PC-3 (cell line): Measurements from ENCODE around the gene PGAP6. TPM values are rescaled to one million over a fixed set of nuclear protein-coding genes. Genes with fewer than 3 reads are reported as not detected.
"Not testable (repeated sequence)": the region's sequence is repeated elsewhere in the genome, so short reads cannot be mapped to it uniquely, and the experiment has no call there.

Source experiments
- ATAC-seq: fragments of 200-7000 bp; cut with Tn5 transposase; 2 replicates; pipeline ENCODE4 v1.9.1; 2020; ENCODE audit warnings: mild to moderate bottlenecking, moderate library complexity
- BruUV-seq: library from RNA; stranded (reverse); fragments of 400-500 nt; replicated peaks from 2 replicates; lab custom pipeline; 2021; lab: Mats Ljungman, UMichigan
- CTCF ChIA-PET: fragments of 300-600 bp; sonication (Branson Sonifier 250); formaldehyde crosslinking; loops from one replicate; lab custom pipeline; 2022; ENCODE audit warnings: antibody characterized with exemption; lab: Charles Lee
- POLR2A ChIA-PET: fragments of 300-600 bp; sonication (Branson Sonifier 250); formaldehyde crosslinking; loops from one replicate; lab custom pipeline; 2022; ENCODE audit warnings: antibody characterized with exemption; ENCODE audit not compliant: unreplicated experiment; lab: Charles Lee
- DNase-seq: peaks from one replicate; pipeline ENCODE4 v3.0.0-alpha.2; 2015
- H2AFZ ChIP-seq: fragments of 300-600 bp; sonication (generic); 2 replicates; pipeline ENCODE4 v1.6.0; 2016; ENCODE audit warnings: antibody characterized with exemption, low read length
- H3F3A ChIP-seq: fragments of 300-600 bp; sonication (generic); one replicate; pipeline ENCODE4 v1.6.0; 2017; ENCODE audit warnings: antibody characterized with exemption, low read length, control low read depth, mild to moderate bottlenecking; ENCODE audit not compliant: unreplicated experiment
- H3K27ac ChIP-seq: fragments of 300-600 bp; sonication (generic); 2 replicates; pipeline ENCODE4 v1.5.1; 2016; ENCODE audit warnings: mild to moderate bottlenecking, low read length
- H3K27me3 ChIP-seq: fragments of 300-600 bp; sonication (generic); 2 replicates; pipeline ENCODE4 v1.6.1; 2016; ENCODE audit warnings: low read length, mixed read lengths
- H3K36me3 ChIP-seq: fragments of 300-600 bp; sonication (generic); 2 replicates; pipeline ENCODE4 v1.6.1; 2016; ENCODE audit warnings: low read depth, mixed run types, low read length, mixed read lengths
- H3K4me1 ChIP-seq: fragments of 300-600 bp; sonication (generic); 2 replicates; pipeline ENCODE4 v1.5.1; 2016; ENCODE audit warnings: low read length; ENCODE audit not compliant: insufficient read depth
- H3K4me2 ChIP-seq: fragments of 300-600 bp; sonication (generic); 2 replicates; pipeline ENCODE4 v1.6.0; 2016; ENCODE audit warnings: low read length
- H3K4me3 ChIP-seq: fragments of 300-600 bp; sonication (generic); 2 replicates; pipeline ENCODE4 v1.5.1; 2016; ENCODE audit warnings: mild to moderate bottlenecking, low read length, mixed read lengths
- H3K79me2 ChIP-seq: fragments of 300-600 bp; sonication (generic); 2 replicates; pipeline ENCODE4 v1.6.1; 2017; ENCODE audit warnings: low read length, mixed read lengths
- H3K9ac ChIP-seq: fragments of 300-600 bp; sonication (generic); 2 replicates; pipeline ENCODE4 v1.6.0; 2016; ENCODE audit warnings: mild to moderate bottlenecking, low read length
- H3K9me2 ChIP-seq: fragments of 300-600 bp; sonication (generic); replicated peaks from 2 replicates; pipeline ENCODE4 v1.6.1; 2016; ENCODE audit warnings: mixed run types, low read length, mixed read lengths
- H3K9me3 ChIP-seq: fragments of 300-600 bp; sonication (generic); 2 replicates; pipeline ENCODE4 v1.6.1; 2016; ENCODE audit warnings: low read length, mixed read lengths
- H4K20me1 ChIP-seq: fragments of 300-600 bp; sonication (generic); 2 replicates; pipeline ENCODE4 v1.6.1; 2016; ENCODE audit warnings: low read length, mixed read lengths
- CTCF ChIP-seq: fragments of 300-600 bp; sonication (generic); conservative IDR thresholded peaks from 2 replicates; pipeline ENCODE4 v1.5.1; 2017; ENCODE audit warnings: antibody characterized with exemption, low read depth, mild to moderate bottlenecking, low read length
- EZH2 ChIP-seq: fragments of 300-600 bp; sonication (generic); IDR thresholded peaks from one replicate; pipeline ENCODE4 v1.6.1; 2017; ENCODE audit warnings: antibody characterized with exemption, mild to moderate bottlenecking, low read length; ENCODE audit not compliant: unreplicated experiment
- EZH2phosphoT487 ChIP-seq: fragments of 300-600 bp; sonication (generic); IDR thresholded peaks from 2 replicates; pipeline ENCODE4 v1.6.1; 2018; ENCODE audit warnings: mild to moderate bottlenecking, antibody characterized with exemption, low read length, borderline replicate concordance
- intact Hi-C: fragments of 100-400 bp; cut with micrococcal nuclease; formaldehyde crosslinking; loops from 2 replicates; pipeline ENCODE4 v1.9.0; 2023
- total RNA-seq: library from RNA; depleted of rRNA; stranded (reverse); fragments of >200 nt; gene quantifications from 2 replicates; pipeline ENCODE4 v1.2.3, GENCODE V29; 2014

PGAP6 gene
- total RNA-seq, 1 experiment from 2014 or later: 40.8 TPM

DNA sequence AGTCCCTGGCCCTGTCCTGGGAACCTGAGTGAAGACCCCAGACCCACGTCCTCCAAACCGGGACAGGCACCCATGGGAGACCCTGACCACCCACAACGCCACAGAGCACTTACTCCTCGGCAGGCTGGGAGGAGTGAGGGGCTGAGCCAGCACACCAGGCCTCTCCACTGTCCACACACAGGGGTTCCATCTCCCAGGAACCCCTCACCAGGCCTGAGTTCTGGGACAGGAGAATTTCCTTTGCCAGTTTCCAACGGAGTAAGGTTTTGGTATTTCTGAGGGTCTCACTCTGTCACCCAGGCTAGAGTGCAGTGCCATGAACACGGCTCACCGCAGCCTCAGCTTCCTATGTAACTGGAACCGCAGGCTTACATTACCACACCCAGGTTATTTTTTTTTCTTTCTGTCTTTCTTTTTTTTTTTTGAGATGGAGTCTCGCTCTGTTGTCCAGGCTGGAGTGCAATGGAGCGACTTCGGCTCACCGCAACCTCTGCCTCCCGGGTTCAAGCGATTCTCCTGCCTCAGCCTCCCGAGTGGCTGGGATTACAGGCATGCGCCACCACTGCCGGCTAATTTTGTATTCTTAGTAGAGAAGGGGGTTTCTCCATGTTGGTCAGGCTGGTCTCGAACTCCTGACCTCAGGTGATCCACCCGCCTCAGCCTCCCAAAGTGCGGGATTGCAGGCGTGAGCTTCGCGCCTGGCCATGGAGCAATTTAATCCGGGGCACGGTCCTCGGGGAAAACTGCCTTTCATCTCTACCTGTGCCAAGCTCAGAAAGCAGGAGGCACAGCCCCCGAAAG is 1.6 kb downstream of the PGAP6 start:
- H3K36me3 ChIP-seq: no peaks in the 10 kb centered on the region
- DNase-seq (no peak), ATAC-seq (no peak)
- H3K27ac ChIP-seq: no peak overlapping the region
- peak overlapping the region; percentile 84 for H3K4me3 ChIP-seq
- no peaks in the 10 kb centered on the region for H3K9me3 ChIP-seq
- BruUV-seq: TSS peak; percentile 29
- peak overlapping the region; percentile 91 for H3K4me2 ChIP-seq
- intact Hi-C loops: no loop called here
- H3K27me3 ChIP-seq: no peaks in the 10 kb centered on the region
- H3F3A ChIP-seq: no peaks in the 10 kb centered on the region
- H3K79me2 ChIP-seq: peaks cover 22% of the 10 kb centered on the region
- ChIA-PET CTCF (no interaction called here), POLR2A (no interaction called here)
- H3K4me1 ChIP-seq: peaks cover 14% of the 10 kb centered on the region
- TF ChIP-seq EZH2phosphoT487: no peak
- TF ChIP-seq CTCF: no peak
- no peak for TF ChIP-seq EZH2
- peak overlapping the region; percentile 71; the same call in 1 of the 2 replicates for H3K9ac ChIP-seq
- H2AFZ ChIP-seq: no peak overlapping the region
- no peaks in the 10 kb centered on the region for H4K20me1 ChIP-seq
- H3K9me2 ChIP-seq: no peaks in the 10 kb centered on the region

DNA sequence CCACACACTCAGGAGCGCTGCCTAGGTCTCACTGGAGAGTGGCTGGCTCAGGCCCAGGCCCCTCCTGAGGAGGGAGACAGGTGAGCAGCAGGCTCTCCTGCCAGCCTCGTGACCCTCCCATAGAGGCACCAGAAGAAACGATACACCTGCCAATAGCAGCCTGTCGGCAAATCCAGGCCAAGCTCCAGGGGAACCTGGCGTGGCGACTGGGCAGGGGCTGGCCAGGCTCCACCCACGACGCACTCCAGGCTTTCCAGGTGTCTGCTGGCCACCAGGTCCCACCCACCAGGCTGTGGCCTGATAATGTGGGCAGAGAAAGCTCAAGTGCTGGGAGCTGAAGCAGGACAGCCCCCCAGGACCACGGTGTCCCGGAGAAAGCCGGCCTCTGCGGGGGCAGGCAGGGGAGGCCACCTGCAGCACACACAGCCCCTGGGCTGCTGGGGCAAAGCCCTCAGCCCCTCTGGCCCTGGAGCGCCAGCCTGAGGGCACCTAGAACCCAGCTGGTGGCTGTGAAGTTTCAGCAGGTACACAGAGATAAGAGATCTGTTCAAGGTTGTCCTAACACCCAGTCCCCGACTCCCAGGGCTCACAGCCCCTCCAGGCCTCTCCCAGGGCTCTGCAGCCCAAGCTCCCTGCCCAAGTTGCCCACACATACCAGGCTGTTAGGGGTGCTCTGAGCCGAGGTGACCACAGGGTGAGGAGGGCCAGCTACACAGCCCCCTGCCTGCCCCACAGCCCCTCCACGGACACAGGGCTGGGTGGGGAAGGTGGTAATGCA is 2.4 kb downstream of the PGAP6 start:
- ChIA-PET CTCF (no interaction called here), POLR2A (no interaction called here)
- H3K4me3 ChIP-seq: no peak overlapping the region
- no peak for DNase-seq
- no peaks in the 10 kb centered on the region for H3K9me2 ChIP-seq
- H2AFZ ChIP-seq: no peak overlapping the region
- no peak overlapping the region for H3K4me2 ChIP-seq
- H3F3A ChIP-seq: no peaks in the 10 kb centered on the region
- no peak for TF ChIP-seq CTCF
- H3K9ac ChIP-seq: no peak overlapping the region
- H3K4me1 ChIP-seq: peaks cover 14% of the 10 kb centered on the region
- no peak for ATAC-seq
- H3K36me3 ChIP-seq: no peaks in the 10 kb centered on the region
- intact Hi-C loops: no loop called here
- H4K20me1 ChIP-seq: no peaks in the 10 kb centered on the region
- no peaks in the 10 kb centered on the region for H3K27me3 ChIP-seq
- no TSS peak for BruUV-seq
- H3K27ac ChIP-seq: no peak overlapping the region
- H3K9me3 ChIP-seq: no peaks in the 10 kb centered on the region
- H3K79me2 ChIP-seq: peaks cover 22% of the 10 kb centered on the region

GRCh38 chr16:378821-379182 is 3.0 kb downstream of the PGAP6 start:
- ChIA-PET POLR2A (no interaction called here), CTCF (no interaction called here)
- H3K9me2 ChIP-seq: no peaks in the 10 kb centered on the region
- H3K4me2 ChIP-seq: no peak overlapping the region
- peaks cover 22% of the 10 kb centered on the region for H3K79me2 ChIP-seq
- intact Hi-C loops: no loop called here
- no peaks in the 10 kb centered on the region for H3K36me3 ChIP-seq
- no peak overlapping the region for H3K27ac ChIP-seq
- H3K4me1 ChIP-seq: peaks cover 11% of the 10 kb centered on the region
- no peaks in the 10 kb centered on the region for H3K27me3 ChIP-seq
- no peak overlapping the region for H3K4me3 ChIP-seq
- no peak overlapping the region for H3K9ac ChIP-seq
- ATAC-seq: no peak
- no peak for DNase-seq
- TF ChIP-seq CTCF (no peak), EZH2 (no peak), EZH2phosphoT487 (no peak)
- no peaks in the 10 kb centered on the region for H3K9me3 ChIP-seq
- H3F3A ChIP-seq: no peaks in the 10 kb centered on the region
- BruUV-seq: no TSS peak
- no peaks in the 10 kb centered on the region for H4K20me1 ChIP-seq
- H2AFZ ChIP-seq: no peak overlapping the region

GRCh38 chr16:378113-378820 is 3.5 kb downstream of the PGAP6 start:
- H3K4me2 ChIP-seq, H3K9me2 ChIP-seq, ATAC-seq, H3K4me3 ChIP-seq, H3K9ac ChIP-seq, H4K20me1 ChIP-seq, H2AFZ ChIP-seq, CTCF ChIA-PET, intact Hi-C loops, H3K9me3 ChIP-seq, DNase-seq, POLR2A ChIA-PET, H3K4me1 ChIP-seq, BruUV-seq, H3K27ac ChIP-seq, H3F3A ChIP-seq, H3K27me3 ChIP-seq, H3K36me3 ChIP-seq: not testable (repeated sequence)
- H3K79me2 ChIP-seq: peaks cover 22% of the 10 kb centered on the region
